Embryonic facial prominence (tissue), 1 donor: ENCODE data around the gene CD44.

Experiments used
- DNase-seq: peaks from one replicate; pipeline ENCODE4 v3.0.0-alpha.2; 2016; ENCODE audit errors: extremely low spot score

Gene CD44

DNA sequence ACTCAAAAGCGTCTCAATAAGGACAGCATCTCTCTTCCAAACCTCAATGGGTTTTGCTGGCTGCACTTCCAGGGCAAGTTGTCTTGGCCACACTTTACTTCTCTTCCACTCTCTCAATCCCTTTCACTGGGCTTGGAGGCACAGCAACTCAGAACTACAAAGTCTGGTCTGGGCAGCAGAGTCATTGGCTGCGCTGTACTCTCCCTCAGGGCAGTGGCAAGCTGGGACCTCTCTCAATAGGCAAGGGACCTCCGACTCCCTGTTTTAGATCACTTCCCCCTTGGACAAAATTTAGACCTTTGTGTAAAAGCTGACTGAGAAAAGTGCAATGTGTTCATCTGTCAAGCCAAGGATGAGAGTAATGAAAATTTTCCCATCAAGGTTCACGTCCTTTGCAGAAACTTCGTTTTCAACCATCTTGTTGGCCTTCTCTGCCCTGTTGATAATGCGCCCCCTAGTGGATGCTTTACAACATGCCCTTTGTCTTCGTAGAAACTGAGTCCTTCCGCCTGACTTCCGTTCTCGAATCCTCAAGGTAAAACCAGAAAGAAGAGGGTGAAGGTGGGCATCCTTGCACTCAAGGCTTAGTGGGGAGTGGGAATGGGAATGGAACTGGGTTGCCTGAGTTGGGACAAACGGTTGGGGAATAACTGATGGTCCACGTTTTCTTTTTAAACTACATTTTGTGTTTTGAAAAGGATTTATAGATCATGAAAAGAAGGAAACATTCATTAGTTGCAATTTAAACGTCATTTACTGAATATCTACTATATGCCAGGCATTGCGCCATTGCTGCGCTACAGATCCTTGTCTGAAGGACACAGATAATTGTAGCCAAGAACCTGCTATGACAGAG lies 99.1 kb downstream of the CD44 start:
- no peak for DNase-seq

DNA sequence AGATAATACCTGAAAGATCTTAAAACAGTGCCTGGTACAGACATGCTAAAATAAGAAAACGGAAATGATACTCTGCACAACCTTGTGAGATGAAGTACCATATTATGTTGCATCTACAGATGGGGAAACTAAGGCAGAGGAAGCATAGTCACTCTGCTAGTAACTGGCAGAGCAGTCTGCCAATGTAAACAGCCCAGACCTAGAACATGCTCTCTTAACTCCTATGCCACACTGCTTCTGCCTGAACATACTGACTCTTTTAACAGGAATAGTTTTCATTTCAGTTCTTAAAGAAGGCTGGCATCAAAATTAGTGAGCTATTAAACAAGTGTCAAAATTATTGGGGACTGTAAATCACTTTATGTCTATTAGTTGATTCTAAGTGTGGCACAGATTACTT lies 99.9 kb downstream of the CD44 start:
- no peak for DNase-seq

DNA sequence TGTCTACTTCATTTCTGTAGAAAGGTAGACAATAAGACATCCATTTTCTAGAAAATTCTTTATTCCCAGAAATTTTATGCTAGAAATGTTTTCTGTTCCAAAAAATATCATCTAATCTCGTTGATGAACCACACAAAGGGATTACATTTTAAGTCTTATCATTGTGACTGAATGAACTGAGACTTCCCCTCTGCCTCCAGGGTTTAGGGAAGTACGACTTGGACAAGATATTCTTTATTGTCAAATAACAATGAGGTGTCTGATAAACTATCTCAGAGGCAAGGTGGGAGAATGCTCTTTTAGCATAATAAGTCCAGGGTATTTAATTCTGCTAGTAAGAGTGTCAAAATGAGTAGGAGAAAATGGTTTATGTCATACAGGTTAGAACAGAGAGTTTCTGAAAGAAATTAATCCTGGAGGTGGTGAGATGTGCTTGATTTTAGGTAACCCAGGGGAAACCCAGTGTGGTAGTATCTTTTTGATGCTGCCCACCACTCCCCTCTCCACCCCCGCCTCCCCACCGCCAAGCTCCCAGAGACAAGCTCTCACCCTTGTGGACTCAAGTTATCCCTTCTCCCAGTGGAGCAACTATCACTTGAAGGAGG lies 100.6 kb downstream of the CD44 start:
- DNase-seq = no peak

DNA sequence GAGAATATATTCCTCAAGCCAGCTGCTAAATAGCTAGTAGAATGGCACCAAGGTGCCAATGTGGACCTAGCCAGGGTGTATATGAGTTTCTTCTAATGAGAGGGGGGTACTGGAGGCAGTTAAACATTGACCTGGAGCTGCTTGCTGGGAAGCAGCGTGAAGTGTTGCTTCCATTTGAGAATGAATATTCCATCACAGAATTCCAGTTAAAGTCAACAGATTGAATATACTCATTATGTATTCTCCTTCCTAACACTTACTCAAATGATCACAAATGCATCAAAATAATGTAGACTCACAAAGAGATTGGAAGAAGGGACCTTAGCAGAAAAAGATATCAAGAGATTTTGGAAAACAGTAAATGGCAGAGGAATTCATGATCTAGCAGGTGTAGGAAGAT lies 102.1 kb downstream of the CD44 start:
- DNase-seq = no peak

DNA sequence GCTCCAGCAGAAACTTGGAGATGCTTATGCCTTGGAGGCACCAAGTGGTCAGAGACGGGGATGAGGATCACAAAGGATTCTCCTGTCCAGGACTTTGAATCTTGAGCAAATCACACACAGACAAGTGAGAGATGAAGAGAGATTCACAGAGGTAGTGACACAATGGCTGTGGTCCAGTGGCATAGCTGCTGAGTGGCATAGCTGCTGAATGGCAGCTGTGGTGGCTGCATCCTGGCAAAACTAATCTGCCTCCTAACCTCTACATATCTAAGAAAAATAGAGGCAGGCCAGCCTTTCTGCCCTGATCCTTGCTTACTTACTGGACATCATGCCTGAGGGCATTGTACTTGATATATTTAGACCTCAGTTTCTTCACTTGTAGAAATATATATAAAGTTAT lies 102.6 kb downstream of the CD44 start:
- DNase-seq = no peak

DNA sequence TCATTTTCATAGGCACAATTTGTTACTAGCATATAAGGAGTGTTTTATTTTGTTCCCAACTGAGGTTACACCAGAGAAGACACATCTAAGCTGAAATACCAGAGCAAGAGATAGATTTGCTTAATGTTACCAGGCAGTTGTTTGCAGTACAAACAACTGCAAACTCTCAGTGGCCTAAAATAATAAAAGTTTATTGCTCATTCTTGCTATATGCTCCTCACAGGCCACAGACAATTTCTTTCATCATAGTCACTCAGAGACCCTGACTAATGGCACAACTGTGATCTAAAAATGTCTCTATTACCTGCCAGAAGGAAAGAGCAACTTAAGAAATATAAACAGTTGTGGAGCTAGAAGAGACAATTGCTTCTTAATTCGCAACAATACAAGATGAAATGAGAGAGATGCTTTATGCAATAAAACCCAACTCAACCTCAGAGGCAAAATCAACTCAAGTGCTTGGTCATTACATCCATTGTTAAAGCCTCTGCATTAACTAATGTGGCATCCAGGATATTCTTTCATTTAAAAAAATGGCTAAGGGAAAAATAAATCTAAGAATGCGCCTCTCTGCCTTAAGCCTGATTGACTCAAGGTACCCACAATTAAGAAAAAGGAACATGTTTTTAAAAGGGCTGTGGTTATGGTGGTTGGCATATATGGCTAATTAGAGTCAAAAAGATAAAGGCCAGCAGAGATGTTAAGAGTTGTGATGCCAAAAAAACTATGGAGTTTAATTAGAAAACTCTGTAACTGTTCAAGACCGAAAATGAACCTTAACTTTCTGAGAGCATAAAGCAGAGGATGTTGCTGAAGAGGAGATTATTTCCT lies 103.7 kb downstream of the CD44 start:
- no peak for DNase-seq

DNA sequence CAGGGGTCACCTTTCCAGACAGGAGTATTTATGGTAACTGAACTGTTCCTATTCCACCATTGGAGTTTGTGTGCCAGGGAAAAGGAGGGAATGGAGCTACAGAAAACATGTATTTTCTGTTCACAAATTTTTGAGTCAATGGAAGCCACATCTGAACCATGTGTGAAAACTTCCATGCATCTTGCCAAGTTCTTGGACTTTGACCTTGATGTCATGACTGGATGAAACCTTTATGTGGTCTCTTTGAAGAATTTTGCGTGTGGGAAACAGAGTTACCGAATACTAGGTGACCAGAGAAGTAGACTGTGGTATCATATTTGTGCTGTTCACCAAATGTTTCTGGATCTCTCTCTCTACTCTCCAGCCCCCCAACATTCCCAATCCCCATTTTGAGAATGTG lies 104.8 kb downstream of the CD44 start:
- no peak for DNase-seq

DNA sequence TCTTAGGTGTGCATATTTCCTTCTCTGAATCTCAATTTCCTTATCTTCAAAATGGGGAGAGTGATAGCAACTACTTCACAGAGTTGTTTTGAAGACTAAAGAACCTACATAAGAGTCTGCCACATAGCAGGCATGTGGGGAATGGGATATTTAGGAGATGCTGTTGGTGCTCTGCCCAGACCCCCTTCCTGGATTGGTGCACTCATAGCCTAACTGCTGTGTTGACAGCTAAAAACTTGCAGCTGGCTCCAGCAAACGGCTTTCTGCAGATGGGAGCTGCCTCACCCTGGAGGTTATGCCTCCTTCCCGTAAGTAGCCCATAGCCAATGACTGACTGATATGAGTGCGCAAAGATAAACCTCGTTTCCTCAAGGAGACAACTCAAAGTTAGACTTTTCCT lies 106.1 kb downstream of the CD44 start:
- DNase-seq = no peak

DNA sequence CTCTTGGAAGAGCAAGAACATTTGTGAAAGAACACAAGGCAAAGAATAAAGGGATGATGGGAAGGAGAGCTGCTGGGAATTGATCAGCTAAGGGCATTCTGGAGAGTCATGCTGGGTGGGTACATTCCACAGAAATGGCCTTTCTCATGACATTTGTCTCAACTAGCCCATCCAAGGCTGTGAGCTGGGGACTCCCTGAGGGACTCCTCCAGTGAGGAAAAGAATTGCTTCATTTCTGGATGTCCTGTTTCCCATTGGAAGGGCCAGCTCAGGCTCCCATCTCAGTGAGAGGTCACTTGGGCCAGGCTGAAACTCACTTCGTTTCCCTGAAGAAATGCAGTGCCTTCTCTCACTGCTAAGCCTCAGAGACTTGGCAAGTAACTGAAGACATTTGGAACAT lies 106.8 kb downstream of the CD44 start:
- DNase-seq = no peak

DNA sequence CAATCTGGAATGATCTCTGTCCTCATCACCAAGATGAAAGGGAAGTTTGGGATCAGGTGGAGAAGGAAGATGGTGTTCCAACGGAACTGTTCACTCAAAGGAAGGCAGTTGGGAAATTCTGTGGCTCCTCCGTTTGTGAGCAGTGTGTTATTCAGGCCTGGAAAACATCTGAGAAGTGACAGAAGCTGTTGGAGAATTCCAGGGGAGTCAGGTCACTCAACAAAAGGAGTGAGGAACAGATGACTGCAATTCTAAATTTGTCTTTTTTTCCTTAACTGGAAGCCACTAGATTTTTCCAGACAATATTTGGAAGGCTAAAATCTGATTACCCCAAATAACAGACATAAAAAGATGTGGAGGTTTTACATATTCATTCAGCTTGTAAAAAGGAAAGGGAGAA lies 107.8 kb downstream of the CD44 start:
- no peak for DNase-seq

DNA sequence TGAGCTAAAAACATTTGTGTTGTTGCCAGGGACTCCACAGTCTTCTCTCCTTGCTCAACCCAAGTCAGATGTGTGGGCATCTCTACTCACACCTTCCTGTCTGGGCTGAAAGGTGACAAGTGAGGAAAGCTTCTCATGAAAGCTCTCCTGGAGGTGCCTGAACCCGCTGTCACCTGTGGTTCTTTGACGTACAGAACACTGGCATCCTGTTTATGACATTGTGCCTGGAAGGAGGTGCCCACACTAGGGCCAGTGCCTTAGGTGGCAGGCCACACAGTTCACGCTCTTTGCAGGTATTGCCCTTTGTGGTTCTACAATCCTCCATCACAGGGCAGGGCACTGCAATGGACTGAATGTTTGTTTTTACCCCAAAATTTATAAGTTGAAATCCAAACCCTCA lies 108.5 kb downstream of the CD44 start:
- no peak for DNase-seq

DNA sequence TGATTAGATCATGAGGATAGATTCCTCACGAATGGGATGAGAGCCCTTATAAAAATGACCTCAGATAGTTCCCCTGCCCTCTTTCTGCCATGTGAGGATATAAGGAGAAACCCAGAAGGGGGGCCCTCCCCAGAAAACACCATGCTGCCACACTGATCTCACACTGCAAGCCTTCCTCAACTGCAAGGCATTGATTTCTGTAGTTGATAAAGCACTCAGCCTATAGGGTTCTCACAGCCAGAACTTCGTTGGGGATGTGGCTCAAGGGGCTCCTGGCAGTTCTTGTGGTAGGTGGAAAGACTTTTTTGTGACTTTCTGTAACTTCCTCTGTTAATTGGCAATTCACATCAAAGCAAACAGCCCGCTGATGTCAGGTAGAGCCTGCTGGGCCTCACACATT lies 108.9 kb downstream of the CD44 start:
- DNase-seq = no peak

DNA sequence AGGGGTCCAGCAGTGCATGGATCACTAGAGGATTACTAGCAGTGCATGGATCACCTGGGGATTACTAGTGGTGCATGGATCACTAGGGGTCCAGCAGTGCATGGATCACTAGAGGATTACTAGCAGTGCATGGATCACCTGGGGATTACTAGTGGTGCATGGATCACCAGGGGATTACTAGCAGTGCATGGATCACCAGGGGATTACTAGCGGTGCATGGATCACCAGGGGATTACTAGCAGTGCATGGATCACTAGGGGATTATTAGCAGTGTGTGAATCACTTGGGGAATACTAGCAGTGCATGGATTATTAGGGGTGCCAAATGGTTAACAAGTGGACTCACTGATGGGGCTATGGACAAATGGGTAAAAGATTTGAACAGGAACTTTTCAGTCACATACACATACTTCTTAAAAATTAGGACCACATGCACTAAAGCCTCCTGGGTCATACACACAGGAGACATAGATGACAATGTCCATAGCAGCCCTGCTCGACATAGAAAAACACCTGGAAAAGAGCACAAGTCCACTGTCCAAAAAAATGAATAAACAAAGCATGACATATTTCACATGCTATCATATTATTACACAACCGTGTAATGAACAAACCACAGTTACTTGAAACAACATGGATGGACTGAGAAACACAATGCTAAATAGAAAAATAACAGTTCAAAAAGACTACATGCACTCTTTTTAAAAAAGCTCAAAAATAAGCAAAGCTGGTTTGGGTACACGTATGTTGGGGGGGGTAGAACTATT lies 109.8 kb downstream of the CD44 start:
- no peak for DNase-seq

DNA sequence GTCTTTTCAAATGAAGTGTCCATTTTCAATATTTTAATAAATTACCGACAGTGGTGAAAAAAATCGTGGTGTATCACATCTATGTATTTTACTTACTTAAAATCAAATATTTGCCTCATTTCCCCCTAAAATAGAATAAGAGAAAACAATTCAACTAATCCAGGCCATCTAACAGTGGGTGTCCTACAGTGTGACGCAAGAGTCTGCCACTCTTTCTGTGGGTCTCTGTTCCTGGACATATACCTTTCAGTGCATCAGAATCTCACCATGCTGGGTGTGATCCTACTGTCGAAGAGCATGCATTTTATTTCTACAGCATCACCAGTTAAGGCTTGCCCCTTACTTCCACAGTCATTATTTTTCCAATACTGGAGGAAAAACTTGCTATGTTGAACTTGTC lies 111.2 kb downstream of the CD44 start:
- no peak for DNase-seq

DNA sequence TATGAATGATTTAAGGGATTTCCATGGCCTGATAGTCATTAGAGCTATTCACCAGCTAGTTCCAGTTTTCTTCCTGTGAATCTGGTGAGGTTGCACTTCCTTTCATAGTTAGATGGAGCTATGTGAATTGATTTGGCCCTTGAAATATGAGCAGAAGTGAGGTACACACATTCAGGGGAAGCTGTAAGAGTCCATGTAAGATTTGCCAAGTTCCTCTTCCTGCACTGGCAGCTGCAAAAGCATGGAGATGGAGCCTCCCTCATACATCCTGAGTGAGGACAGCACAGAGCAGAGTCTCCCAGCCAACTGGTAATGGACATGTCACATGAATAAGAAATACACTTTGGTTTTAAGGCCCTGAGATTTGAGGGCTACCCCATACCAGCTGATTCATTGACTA lies 111.7 kb downstream of the CD44 start:
- DNase-seq = no peak

DNA sequence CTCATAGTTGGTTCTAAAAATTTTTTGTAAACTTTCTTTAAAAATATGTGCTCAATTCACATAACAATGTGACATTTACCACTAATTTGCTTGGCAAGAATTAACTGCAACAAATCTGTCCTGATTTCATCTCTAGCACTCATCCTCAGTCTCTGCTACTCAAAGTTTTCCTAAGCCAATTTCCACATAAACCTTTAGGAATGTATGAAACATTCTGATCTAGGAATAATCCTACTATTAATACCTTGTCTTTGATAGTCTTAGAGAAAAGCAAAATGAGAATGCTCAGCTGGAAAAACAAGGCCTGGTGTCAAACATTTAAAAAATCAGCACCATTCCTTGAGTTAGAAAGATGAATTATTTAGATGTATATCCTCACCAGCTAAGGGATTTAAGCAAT lies 114.3 kb downstream of the CD44 start:
- no peak for DNase-seq

DNA sequence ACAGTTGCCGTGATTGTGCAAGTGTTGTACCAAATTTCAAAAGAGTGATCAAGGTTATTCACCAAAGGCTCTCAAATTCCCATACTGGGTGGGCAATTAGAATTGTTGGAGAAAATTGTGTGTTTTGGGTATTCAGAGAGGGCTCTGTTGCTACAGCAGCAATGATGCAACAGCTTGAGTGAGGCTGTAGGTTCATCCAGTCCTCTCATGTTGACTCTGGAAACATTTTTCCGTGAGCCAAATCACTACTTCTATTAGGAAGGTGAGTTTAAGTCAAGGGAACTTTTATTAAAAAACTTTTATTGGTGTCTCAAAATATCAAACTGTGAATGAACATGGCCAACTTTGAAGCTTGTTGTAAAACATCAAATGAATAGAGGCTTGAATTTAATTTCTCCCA lies 116.5 kb downstream of the CD44 start:
- no peak for DNase-seq

DNA sequence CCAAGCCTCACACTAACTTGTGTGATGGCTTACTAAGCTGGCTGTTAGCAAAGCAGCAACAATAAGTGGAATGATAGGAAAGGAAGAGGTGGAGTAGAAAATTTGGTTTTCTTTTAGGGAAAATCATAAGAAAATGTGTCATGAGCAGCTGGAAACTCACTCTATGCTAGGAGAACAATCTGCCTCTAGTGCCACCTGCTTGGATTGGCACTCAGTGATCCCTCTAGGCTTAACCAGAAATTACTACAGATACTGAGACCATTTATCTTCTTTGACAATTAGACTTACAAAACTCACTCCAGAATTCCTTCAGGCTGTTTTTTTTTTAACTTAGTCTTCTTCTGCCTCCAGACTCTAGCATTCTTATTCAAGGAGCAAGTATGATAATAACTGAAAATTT lies 117.3 kb downstream of the CD44 start:
- no peak for DNase-seq

DNA sequence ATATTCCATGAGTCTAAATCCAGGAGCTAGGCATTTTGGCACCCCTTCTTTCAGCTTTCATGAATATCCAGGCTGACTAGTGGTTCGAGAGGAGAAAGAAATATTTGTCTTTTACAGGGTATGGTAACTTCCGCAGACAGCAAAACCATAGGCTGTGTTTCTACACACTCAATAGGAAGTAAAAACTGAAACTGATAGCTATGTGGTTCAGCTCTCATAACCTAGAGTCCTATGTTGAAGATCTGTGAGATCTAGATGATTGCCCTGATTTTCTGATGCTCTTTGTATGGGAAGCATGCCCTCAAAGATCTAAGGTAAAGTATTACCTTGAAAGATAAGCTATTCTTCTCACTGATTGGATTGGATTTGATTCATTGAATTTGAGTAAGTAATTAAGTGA lies 118.3 kb downstream of the CD44 start:
- no peak for DNase-seq

DNA sequence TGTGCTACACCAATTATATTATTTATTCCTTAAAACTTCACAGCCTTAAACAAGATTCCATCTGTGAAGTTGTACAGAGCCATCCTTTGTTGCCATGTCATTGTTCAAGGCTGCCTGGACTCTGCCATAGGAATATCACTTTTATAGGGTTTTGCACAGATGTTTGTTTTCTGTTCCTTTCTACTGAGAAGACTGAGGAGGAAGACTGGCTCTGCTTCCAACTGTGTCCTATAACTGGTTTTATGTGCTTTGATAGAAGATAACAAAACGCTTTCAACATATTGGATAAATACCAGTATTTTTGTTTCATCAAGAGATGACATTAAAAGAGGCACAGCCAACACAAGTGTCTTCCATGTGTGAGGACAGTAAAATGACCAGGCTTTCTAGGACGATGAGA lies 120.6 kb downstream of the CD44 start:
- DNase-seq = no peak

DNA sequence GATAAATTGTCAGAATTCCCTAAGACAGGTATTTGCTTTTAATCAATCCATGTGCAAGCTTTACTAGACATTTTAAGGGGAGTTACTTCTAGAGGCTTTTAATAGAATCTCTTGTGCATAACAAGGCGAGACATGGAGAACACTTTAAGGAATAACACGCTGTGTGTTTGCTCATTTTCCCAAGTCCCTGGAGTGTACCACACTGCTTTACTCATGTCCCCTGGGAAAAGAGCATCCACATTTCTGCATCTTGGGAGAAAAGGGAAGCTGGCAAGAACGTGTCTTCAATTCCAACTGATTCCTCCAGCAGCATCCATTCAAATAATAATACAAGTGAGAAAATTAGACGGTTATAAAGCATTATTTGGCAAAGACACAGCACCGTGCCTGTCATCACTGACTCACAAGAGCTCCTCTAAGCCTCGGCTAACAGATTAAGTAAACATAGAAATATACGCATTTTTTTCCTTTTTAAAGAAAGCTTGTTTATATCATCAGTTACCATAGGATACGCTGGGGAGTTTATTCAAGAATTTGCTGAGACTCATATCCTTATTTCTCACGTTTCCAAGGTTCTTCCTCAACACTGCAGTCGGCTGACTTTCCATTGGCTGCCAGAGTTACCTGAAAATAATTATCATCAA lies 121.5 kb downstream of the CD44 start:
- no peak for DNase-seq

DNA sequence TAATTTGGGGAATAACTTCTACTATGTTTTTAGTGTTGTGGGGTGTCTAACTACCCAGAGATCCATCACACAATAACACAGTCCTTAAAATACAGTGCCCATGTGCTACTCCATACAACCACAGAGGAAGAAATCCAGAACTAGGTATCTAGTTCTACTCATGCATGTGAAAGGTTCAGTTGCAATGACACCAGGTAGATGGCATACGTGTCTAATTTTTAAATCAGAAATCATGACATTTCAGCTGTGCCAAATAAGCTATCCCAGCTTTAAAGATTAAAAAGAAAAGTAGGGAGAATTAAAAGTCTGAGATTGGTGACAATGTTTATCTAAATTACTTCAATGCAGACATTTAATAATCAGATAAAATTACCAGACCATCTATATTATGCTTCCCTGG lies 122.2 kb downstream of the CD44 start:
- DNase-seq = no peak
